Stimulated activated CD8-positive, alpha-beta memory T cell treated with anti-CD3 and anti-CD28 coated beads, Interleukin-12 subunit alpha, Interleukin-12 subunit beta, amount 100 ng/mL, for 1 hour (primary cell): Measurements from ENCODE around the gene TM9SF1.
A peak's percentile ranks its signal among the peaks of the same experiment; 100 is the strongest.

Source experiments
- DNase-seq: peaks from one replicate; pipeline ENCODE4 v3.0.0-alpha.2; 2020; ENCODE audit warnings: low read depth

Gene TM9SF1

GRCh38 chr14:24196071-24197055 is 1.1 kb upstream of the TM9SF1 start:
- no peak for DNase-seq

- no peak for DNase-seq
Observed at GRCh38 chr14:24194873-24195185, 412 bp downstream of the TM9SF1 start.

GRCh38 chr14:24194186-24194872 is 912 bp downstream of the TM9SF1 start:
- DNase-seq: no peak

- DNase-seq: no peak
Observed at GRCh38 chr14:24192933-24193332, 2.3 kb downstream of the TM9SF1 start.

- DNase-seq: no peak
Observed at GRCh38 chr14:24190416-24190815, 4.8 kb downstream of the TM9SF1 start.

GRCh38 chr14:24189460-24189859 is 5.8 kb downstream of the TM9SF1 start:
- no peak for DNase-seq

GRCh38 chr14:24189059-24189375 is 6.2 kb downstream of the TM9SF1 start:
- no peak for DNase-seq

- peak; percentile 92 for DNase-seq
Observed at GRCh38 chr14:24188251-24189058, 6.8 kb downstream of the TM9SF1 start, which contains the start of gene IPO4. IPO4 (minus strand) TSS chr14:24188816; CDS start chr14:24188787, 29 bp downstream.

GRCh38 chr14:24187539-24187915 is 7.7 kb downstream of the TM9SF1 start:
- DNase-seq: no peak

GRCh38 chr14:24186831-24187538 is 8.3 kb downstream of the TM9SF1 start:
- no peak for DNase-seq

GRCh38 chr14:24185741-24186140 is 9.5 kb downstream of the TM9SF1 start:
- no peak for DNase-seq

- DNase-seq: no peak
Observed at GRCh38 chr14:24185026-24185425, 10.2 kb downstream of the TM9SF1 start.

- no peak for DNase-seq
Observed at GRCh38 chr14:24184104-24184970, 10.9 kb downstream of the TM9SF1 start.

- no peak for DNase-seq
Observed at GRCh38 chr14:24183014-24183481, 12.2 kb downstream of the TM9SF1 start.

- no peak for DNase-seq
Observed at GRCh38 chr14:24182110-24182882, 12.9 kb downstream of the TM9SF1 start.

GRCh38 chr14:24181371-24182077 is 13.7 kb downstream of the TM9SF1 start:
- no peak for DNase-seq

GRCh38 chr14:24179961-24180796 is 15.1 kb downstream of the TM9SF1 start:
- DNase-seq: no peak

GRCh38 chr14:24179294-24179960 is 15.8 kb downstream of the TM9SF1 start:
- no peak for DNase-seq
